Thyroid gland (tissue), 4 donors: ENCODE data around the gene P2RY2. TPM values are rescaled to one million over a fixed set of nuclear protein-coding genes. Genes with fewer than 3 reads are reported as not detected.

Experiments used
- DNase-seq, 2 donors: peaks; one replicate each; pipeline ENCODE4 v3.0.0-alpha.2; 2019
- H3K27ac ChIP-seq, 3 donors: fragments of 200-600 bp; sonication (generic); 1 replicate in 2 of 3; 2 replicates in 1 of 3; pipeline ENCODE4 v1.5.1; 2016 to 2019; ENCODE audit warnings: mild to moderate bottlenecking in 1 of 3, moderate library complexity in 1 of 3
- H3K27me3 ChIP-seq: fragments of 200-600 bp; sonication (generic); one replicate; pipeline ENCODE4 v1.5.1; 2019
- H3K36me3 ChIP-seq, 2 donors: fragments of 200-600 bp; sonication (generic); one replicate each; pipeline ENCODE4 v1.5.1; 2016 to 2019
- H3K4me1 ChIP-seq, 2 donors: fragments of 200-600 bp; sonication (generic); one replicate each; pipeline ENCODE4 v1.5.1; 2017 to 2019
- H3K4me3 ChIP-seq, 3 donors: fragments of 200-600 bp; sonication (generic); replicated peaks in 1 of 3; 1 replicate in 2 of 3; 2 replicates in 1 of 3; pipeline ENCODE4 v1.5.1; 2016; ENCODE audit warnings: mild to moderate bottlenecking in 1 of 3
- H3K9me3 ChIP-seq: fragments of 200-600 bp; sonication (generic); one replicate; pipeline ENCODE4 v1.5.1; 2017
- POLR2A ChIP-seq, 2 donors: fragments of 450-650 bp; IDR thresholded peaks; one replicate each; pipeline ENCODE4 v1.6.1; 2017; ENCODE audit warnings: antibody characterized with exemption in 2 of 2, mild to moderate bottlenecking in 2 of 2, moderate library complexity in 1 of 2
- WGBS, 2 donors: methylation state at CpG; one replicate each; pipeline ENCODE4 v1.1.5; 2017; 5-methylcytosine and 5-hydroxymethylcytosine counted together
- intact Hi-C: fragments of 100-400 bp; cut with DNase I; formaldehyde crosslinking; loops from one replicate; pipeline ENCODE4 v1.15.1; 2023
- total RNA-seq, 4 donors: library from RNA; depleted of rRNA; stranded (reverse); fragments of >200 nt; gene quantifications; one replicate each; pipeline ENCODE4 v1.2.3, GENCODE V29; 2016
- TF ChIP-seq, protein P1 (sequence below), 6 experiments: fragments of 200-600 bp in 3 of 6; fragments of 450-650 bp in 3 of 6; sonication (generic) in 3 of 6; IDR thresholded peaks; one replicate each; pipeline ENCODE4 v1.5.1; 2016 to 2019; ENCODE audit warnings: antibody characterized with exemption in 6 of 6, mild to moderate bottlenecking in 2 of 6, inconsistent platforms in 1 of 6, moderate library complexity in 1 of 6

Gene P2RY2
- total RNA-seq, 4 donors from 2014 or later, result 29.3 to 38.1 (median 37.7) TPM

DNA sequence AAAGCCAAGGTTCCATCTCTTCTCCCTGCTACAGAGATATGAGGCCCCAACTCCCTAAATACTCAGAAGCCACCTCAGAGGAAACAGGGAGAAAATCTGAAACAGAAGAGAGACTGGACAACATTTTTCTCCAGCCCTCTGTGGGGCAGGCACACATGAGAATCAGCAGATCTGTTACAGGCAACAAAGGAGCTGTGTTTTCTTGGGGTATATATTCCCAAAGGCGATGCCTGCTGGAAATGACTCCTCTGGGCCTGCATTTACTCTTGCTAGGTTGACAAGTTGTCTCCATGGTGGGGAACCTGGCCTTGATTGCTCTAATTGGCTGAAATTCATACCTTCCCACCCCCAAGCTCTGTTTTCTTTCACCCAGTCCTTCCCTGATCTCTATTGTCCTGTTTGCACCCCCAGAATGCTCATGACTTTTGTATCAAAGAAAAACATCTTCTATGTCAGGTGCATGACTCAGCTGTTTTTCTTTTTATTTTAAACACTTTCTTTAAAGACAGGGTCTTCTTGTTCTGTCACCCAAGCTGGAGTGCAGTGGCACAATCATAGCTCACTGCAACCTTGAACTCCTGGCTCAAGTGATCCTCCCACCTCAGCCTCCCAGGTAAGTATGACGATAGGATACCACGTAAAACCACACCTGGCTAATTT, 30.6 kb downstream of the P2RY2 start:
- Histone ChIP-seq H3K36me3 (no peaks in the 10 kb centered on the region), H3K4me1 (peaks cover 0 to 3% of the 10 kb centered on the region in 2 donors), H3K9me3 (no peaks in the 10 kb centered on the region), H3K27me3 (no peaks in the 10 kb centered on the region), H3K27ac (peak overlapping the region in 1 of 3 donors; percentile 3), H3K4me3 (no peak overlapping the region)
- no peak for TF ChIP-seq POLR2A (IDR thresholded peaks at IDR 0.05)
- no peak for DNase-seq
- 94 to 98% methylated on average over 3 of the region's 3 CpGs for WGBS, 2 donors
- intact Hi-C loops, result no loop called here

DNA sequence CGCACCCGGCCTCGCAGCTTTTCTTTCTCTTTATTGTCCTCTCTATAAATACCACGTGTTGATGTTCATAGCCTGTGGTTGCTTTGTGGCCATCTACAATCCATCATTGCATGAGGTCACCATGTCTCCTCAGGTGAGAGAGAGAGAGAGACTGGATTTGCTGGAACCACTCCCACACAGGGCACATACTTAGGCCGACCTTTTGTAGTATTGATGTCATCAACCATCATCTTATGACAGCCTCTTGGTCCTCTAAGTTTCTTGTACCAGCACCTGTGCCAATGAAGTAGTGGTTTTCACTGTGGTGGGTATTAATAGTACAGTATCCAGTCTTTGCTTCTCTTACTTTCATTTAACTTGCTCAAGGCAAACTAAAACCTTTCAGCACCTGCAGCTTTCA, 31.2 kb downstream of the P2RY2 start:
- Histone ChIP-seq H3K36me3 (no peaks in the 10 kb centered on the region), H3K4me3 (no peak overlapping the region), H3K9me3 (no peaks in the 10 kb centered on the region), H3K4me1 (peaks cover 0 to 3% of the 10 kb centered on the region in 2 donors), H3K27me3 (no peaks in the 10 kb centered on the region), H3K27ac (no peak overlapping the region)
- no peak for DNase-seq
- intact Hi-C loops, result no loop called here
- TF ChIP-seq POLR2A (IDR thresholded peaks at IDR 0.05), result no peak
- TF ChIP-seq, protein P1, sequence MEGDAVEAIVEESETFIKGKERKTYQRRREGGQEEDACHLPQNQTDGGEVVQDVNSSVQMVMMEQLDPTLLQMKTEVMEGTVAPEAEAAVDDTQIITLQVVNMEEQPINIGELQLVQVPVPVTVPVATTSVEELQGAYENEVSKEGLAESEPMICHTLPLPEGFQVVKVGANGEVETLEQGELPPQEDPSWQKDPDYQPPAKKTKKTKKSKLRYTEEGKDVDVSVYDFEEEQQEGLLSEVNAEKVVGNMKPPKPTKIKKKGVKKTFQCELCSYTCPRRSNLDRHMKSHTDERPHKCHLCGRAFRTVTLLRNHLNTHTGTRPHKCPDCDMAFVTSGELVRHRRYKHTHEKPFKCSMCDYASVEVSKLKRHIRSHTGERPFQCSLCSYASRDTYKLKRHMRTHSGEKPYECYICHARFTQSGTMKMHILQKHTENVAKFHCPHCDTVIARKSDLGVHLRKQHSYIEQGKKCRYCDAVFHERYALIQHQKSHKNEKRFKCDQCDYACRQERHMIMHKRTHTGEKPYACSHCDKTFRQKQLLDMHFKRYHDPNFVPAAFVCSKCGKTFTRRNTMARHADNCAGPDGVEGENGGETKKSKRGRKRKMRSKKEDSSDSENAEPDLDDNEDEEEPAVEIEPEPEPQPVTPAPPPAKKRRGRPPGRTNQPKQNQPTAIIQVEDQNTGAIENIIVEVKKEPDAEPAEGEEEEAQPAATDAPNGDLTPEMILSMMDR (IDR thresholded peaks at IDR 0.05), result no peak
- 83 to 89% methylated on average over 5 of the region's 5 CpGs for WGBS, 2 donors

DNA sequence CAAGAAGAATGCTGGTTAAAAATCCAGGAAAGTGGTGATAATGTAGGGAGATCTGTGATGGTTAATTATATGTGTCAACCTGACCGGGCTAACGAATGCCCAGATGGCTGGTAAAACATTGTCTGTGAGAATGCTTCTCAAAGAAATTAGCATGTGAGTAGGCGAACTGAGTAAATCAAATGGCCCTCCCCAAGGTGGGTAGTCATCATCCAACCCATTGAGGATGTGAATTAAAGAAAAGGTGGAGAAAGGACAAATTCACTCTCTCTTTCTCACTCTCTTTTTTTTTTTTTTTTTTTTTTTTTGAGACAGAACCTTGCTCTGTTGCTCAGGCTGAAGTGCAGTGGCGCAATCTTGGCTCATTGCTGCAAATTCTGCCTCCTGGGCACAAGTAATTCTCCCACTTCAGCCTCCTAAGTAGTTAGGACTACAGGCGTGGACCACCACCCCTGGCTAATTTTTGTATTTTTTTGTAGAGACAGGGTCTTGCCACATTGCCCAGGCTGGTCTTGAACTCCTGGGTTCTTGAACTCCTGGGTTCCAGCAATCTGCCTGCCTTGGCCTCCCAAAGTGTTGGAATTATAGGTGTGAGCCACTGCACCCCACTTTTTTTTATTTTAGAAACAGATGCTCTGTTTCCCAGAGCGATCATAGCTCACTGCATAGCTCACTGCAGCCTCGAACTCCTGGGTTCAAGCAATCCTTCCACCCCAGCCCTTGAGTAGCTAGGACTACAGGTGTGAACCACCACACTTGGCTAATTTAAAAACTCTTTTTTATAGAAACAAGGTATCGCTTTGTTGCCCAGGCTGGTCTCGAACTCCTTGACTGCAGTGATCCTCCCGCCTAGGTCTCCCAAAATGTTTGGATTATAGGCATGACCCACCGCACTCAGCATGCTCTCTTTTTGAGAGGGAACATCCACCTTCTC, 32.0 kb downstream of the P2RY2 start:
- intact Hi-C loops, result no loop called here
- Histone ChIP-seq H3K4me3 (no peak overlapping the region), H3K27me3 (no peaks in the 10 kb centered on the region), H3K36me3 (no peaks in the 10 kb centered on the region), H3K9me3 (no peaks in the 10 kb centered on the region), H3K4me1 (peaks cover 0 to 3% of the 10 kb centered on the region in 2 donors), H3K27ac (no peak overlapping the region)
- WGBS, 2 donors, result 92% methylated on average over 11 of the region's 11 CpGs
- peak; percentile 42 to 48 for DNase-seq
- no peak for TF ChIP-seq POLR2A (IDR thresholded peaks at IDR 0.05)
- TF ChIP-seq, protein P1 (IDR thresholded peaks at IDR 0.05), result no peak

DNA sequence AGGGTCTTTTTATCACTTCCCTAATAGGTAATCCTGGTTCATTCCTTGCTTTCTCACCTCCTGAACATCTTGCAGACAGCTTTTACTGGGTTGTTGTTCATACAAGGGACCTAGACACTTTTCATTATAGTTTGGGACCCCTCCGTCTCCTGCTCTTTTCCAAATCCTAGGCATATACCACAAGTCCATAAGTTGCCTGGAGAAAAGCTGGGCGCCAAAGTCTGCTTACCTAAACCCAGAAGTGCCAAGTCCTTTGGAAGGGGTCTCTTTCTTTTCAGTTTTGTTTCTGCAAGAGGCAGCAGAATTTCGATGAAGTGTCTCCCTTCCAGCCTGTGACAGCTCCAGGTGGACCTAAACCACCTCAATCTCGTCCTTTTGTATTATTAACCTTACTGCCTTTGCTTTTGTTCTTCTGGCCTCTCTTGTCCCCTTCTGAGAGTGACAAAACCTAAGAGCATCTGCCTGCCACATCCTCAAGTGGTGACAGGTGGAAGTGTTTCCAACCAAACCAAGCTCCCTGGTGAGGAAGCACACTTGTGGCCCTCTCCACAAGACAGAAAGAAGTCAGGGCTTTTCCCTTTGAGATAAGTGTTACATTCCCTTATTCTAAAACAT, 34.6 kb downstream of the P2RY2 start:
- peaks cover 7 to 16% of the 10 kb centered on the region in 2 donors for H3K4me1 ChIP-seq
- no peak overlapping the region for H3K27ac ChIP-seq
- H3K4me3 ChIP-seq, result no peak overlapping the region
- intact Hi-C loops, result no loop called here
- WGBS, 2 donors, result 85 to 88% methylated on average over 4 of the region's 4 CpGs
- no peaks in the 10 kb centered on the region for H3K36me3 ChIP-seq
- no peaks in the 10 kb centered on the region for H3K9me3 ChIP-seq
- TF ChIP-seq, protein P1 (IDR thresholded peaks at IDR 0.05), result peak in 1 of 6 experiments; percentile 8
- no peak for TF ChIP-seq POLR2A (IDR thresholded peaks at IDR 0.05)
- H3K27me3 ChIP-seq, result no peaks in the 10 kb centered on the region
- no peak for DNase-seq

DNA sequence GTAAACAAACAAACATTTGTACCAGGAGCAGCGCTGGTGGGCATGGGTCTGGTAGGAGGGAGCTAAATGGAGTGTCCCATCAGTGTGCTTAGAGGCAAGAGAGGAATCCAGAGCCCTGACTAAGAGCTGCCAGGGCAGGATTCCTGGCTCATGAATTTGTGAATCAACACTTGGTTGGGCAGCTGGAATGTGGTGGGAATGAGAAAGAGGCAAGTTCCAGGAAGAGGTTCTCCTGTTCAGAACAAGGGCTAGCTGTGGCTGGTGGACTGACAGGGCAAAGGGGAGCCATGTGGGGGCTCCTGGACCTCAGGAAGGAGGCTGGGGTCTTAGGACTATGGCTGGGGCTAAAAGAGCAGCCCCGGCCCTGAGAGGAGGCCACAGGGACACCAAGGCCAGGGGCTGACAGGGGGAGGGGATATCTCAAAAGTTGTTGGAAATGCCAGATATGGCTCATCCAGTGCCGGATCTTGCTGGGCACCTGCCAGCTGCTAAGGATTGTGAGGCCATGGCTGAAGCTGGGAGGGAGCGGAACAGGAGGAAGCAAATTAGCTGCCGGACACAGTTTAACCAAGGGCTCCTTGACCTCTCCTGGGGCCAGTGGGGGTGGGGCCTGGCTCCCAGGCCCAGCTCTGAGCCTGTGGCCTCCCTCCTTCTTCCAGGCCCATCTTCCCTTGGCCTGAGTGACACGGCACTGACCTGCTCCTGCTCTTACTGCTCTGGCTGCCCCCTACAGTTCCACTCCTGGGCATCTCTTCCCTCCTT, 39.4 kb downstream of the P2RY2 start:
- Histone ChIP-seq H3K4me1 (peaks cover 26 to 39% of the 10 kb centered on the region in 2 donors), H3K27ac (peak overlapping the region; percentile 94 to 97 (median 96)), H3K4me3 (no peak overlapping the region), H3K9me3 (no peaks in the 10 kb centered on the region), H3K27me3 (no peaks in the 10 kb centered on the region), H3K36me3 (no peaks in the 10 kb centered on the region)
- 25% methylated on average over 6 of the region's 6 CpGs for WGBS, 2 donors
- TF ChIP-seq, protein P1 (IDR thresholded peaks at IDR 0.05), result no peak
- peak in 1 of 2 donors; percentile 42 for TF ChIP-seq POLR2A (IDR thresholded peaks at IDR 0.05)
- peak; percentile 93 to 94 for DNase-seq
- intact Hi-C loops, result no loop called here
